A549 (cell line): Measurements from ENCODE around the gene NRG3. TPM values are rescaled to one million over a fixed set of nuclear protein-coding genes. Genes with fewer than 3 reads are reported as not detected.

Source experiments
- ATAC-seq, 2 experiments: fragments of 200-7000 bp in 1 of 2; fragments of >200 bp in 1 of 2; cut with Nextera tagmentation in 1 of 2; cut with Tn5 transposase in 1 of 2; 3 replicates each; pipeline versions ENCODE4 v1.8.0 to v1.9.1; 2018 to 2020; ENCODE audit warnings: mild to moderate bottlenecking in 1 of 2, moderate library complexity in 1 of 2
- CTCF ChIA-PET: fragments of 300-600 bp; sonication (Branson Sonifier 250); formaldehyde crosslinking; extraction: SDS; loops from one replicate; lab custom pipeline; 2021; ENCODE audit warnings: antibody characterized with exemption, inconsistent platforms; lab: Yijun Ruan, JAX
- POLR2A ChIA-PET: fragments of 350-600 bp; formaldehyde crosslinking; extraction: SDS; loops from one replicate; lab custom pipeline; 2021; ENCODE audit warnings: antibody characterized with exemption, inconsistent platforms; lab: Yijun Ruan, JAX
- DNase-seq, 2 experiments: peaks; one replicate each; pipeline versions ENCODE4 v3.0.0 to v3.0.0-alpha.2; 2011 to 2016; ENCODE audit warnings: low read depth in 1 of 2, low spot score in 1 of 2
- FAIRE-seq: peaks from 2 replicates; lab custom pipeline; 2011; peaks lifted over from hg19 to GRCh38; lab: Jason Lieb, UNC
- H3K27ac ChIP-seq, 2 experiments: fragments of >200 bp; sonication (Bioruptor Twin); formaldehyde crosslinking; 3 replicates each; pipeline ENCODE4 v1.5.1; 2016 to 2017
- H3K4me1 ChIP-seq: fragments of >200 bp; sonication (Bioruptor Twin); formaldehyde crosslinking; 3 replicates; pipeline ENCODE4 v1.6.1; 2016
- H3K4me2 ChIP-seq: fragments of >200 bp; sonication (Bioruptor Twin); formaldehyde crosslinking; 3 replicates; pipeline ENCODE4 v1.6.1; 2016
- H3K4me3 ChIP-seq: fragments of >200 bp; sonication (Bioruptor Twin); formaldehyde crosslinking; 3 replicates; pipeline ENCODE4 v1.5.1; 2016
- H3K9me3 ChIP-seq: fragments of >200 bp; sonication (Bioruptor Twin); formaldehyde crosslinking; 3 replicates; pipeline ENCODE4 v1.6.1; 2016
- CBX8 ChIP-seq: fragments of 200-600 bp; sonication (generic); IDR thresholded peaks from 2 replicates; pipeline ENCODE4 v1.6.1; 2016
- E2F6 ChIP-seq: IDR thresholded peaks from 2 replicates; pipeline ENCODE4 v1.6.1; 2012; ENCODE audit warnings: low read depth, borderline replicate concordance
- EHF ChIP-seq: fragments of 250-450 bp; sonication (Bioruptor Pico); IDR thresholded peaks from 2 replicates; pipeline ENCODE4 v1.5.0; 2020; ENCODE audit warnings: mild to moderate bottlenecking
- EHMT2 ChIP-seq: fragments of 200-600 bp; sonication (generic); IDR thresholded peaks from 2 replicates; pipeline ENCODE4 v1.6.1; 2016; ENCODE audit warnings: antibody characterized with exemption, low read depth, mild to moderate bottlenecking, moderate library complexity
- EP300 ChIP-seq, 2 experiments: fragments of >200 bp; sonication (Bioruptor Twin); formaldehyde crosslinking; IDR thresholded peaks; 2 replicates in 1 of 2; 3 replicates in 1 of 2; pipeline ENCODE4 v1.6.1; 2016 to 2017
- FOSB ChIP-seq: fragments of 250-450 bp; sonication (Bioruptor Pico); IDR thresholded peaks from 2 replicates; pipeline ENCODE4 v1.5.0; 2020; ENCODE audit warnings: mild to moderate bottlenecking, moderate library complexity
- FOXS1 ChIP-seq: fragments of 250-450 bp; sonication (Bioruptor Pico); IDR thresholded peaks from 2 replicates; pipeline ENCODE4 v1.5.0; 2020; ENCODE audit warnings: mild to moderate bottlenecking, moderate library complexity
- GATA3 ChIP-seq: IDR thresholded peaks from 2 replicates; pipeline ENCODE4 v1.6.1; 2012; ENCODE audit warnings: borderline replicate concordance
- HDAC2 ChIP-seq: fragments of 200-600 bp; sonication (generic); IDR thresholded peaks from 2 replicates; pipeline ENCODE4 v1.6.1; 2016
- HEYL ChIP-seq: fragments of 250-450 bp; sonication (Bioruptor Pico); IDR thresholded peaks from 2 replicates; pipeline ENCODE4 v1.8.0; 2021; ENCODE audit warnings: mild to moderate bottlenecking, moderate library complexity
- HOXB13 ChIP-seq: fragments of 250-450 bp; sonication (Bioruptor Pico); IDR thresholded peaks from 2 replicates; pipeline ENCODE4 v1.5.0; 2020; ENCODE audit warnings: low read depth, mild to moderate bottlenecking, moderate library complexity
- HOXB5 ChIP-seq: fragments of 250-450 bp; sonication (Bioruptor Pico); IDR thresholded peaks from 2 replicates; pipeline ENCODE4 v1.5.0; 2020; ENCODE audit warnings: mild to moderate bottlenecking, moderate library complexity
- JUN ChIP-seq, 2 experiments: fragments of >200 bp; sonication (Bioruptor Twin); formaldehyde crosslinking; IDR thresholded peaks; 2 replicates in 1 of 2; 3 replicates in 1 of 2; pipeline ENCODE4 v1.6.1; 2016 to 2017
- JUNB ChIP-seq: fragments of >200 bp; sonication (Bioruptor Twin); formaldehyde crosslinking; IDR thresholded peaks from 2 replicates; pipeline ENCODE4 v1.6.1; 2016
- KDM5A ChIP-seq: fragments of 200-600 bp; sonication (generic); IDR thresholded peaks from 2 replicates; pipeline ENCODE4 v1.6.1; 2016; ENCODE audit warnings: antibody characterized with exemption, mild to moderate bottlenecking
- MAZ ChIP-seq: fragments of 150-350 bp; IDR thresholded peaks from 2 replicates; pipeline ENCODE4 v1.6.1; 2014; ENCODE audit warnings: antibody characterized with exemption, low read depth, low read length, borderline replicate concordance
- NR3C1 ChIP-seq: fragments of >200 bp; sonication (Bioruptor Twin); formaldehyde crosslinking; IDR thresholded peaks from 3 replicates; pipeline ENCODE4 v1.6.1; 2017
- POLR2A ChIP-seq: IDR thresholded peaks from 2 replicates; pipeline ENCODE4 v1.6.1; 2012; ENCODE audit warnings: mild to moderate bottlenecking, low read length
- RARB ChIP-seq: fragments of 250-450 bp; sonication (Bioruptor Pico); IDR thresholded peaks from 2 replicates; pipeline ENCODE4 v1.8.0; 2021; ENCODE audit warnings: mild to moderate bottlenecking, moderate library complexity
- RCOR1 ChIP-seq: fragments of 150-350 bp; IDR thresholded peaks from 2 replicates; pipeline ENCODE4 v1.6.1; 2014; ENCODE audit warnings: antibody characterized with exemption, low read length, low read depth
- REST ChIP-seq: fragments of 200-600 bp; sonication (generic); IDR thresholded peaks from 2 replicates; pipeline ENCODE4 v1.6.1; 2016; ENCODE audit warnings: antibody characterized with exemption, mild to moderate bottlenecking, moderate library complexity
- SMC3 ChIP-seq: fragments of >200 bp; sonication (Bioruptor Twin); formaldehyde crosslinking; IDR thresholded peaks from 3 replicates; pipeline ENCODE4 v1.6.1; 2018; ENCODE audit warnings: inconsistent platforms
- TP53 ChIP-seq: fragments of 250-450 bp; sonication (Bioruptor Pico); IDR thresholded peaks from 2 replicates; pipeline ENCODE4 v1.5.0; 2021; ENCODE audit warnings: mild to moderate bottlenecking, moderate library complexity
- ZNF302 ChIP-seq: fragments of 250-450 bp; sonication (Bioruptor Pico); IDR thresholded peaks from 2 replicates; pipeline ENCODE4 v1.9.0; 2021; ENCODE audit warnings: inconsistent platforms, mild to moderate bottlenecking, moderate library complexity
- WGBS: methylation state at CpG from one replicate; pipeline ENCODE4 v1.1.6; 2017; ENCODE audit errors: missing lambda C conversion rate; 5-methylcytosine and 5-hydroxymethylcytosine counted together
- polyA plus RNA-seq, 4 experiments: library from polyadenylated mRNA; depleted of rRNA in 3 of 4; stranded (reverse); fragments of >200 nt; fragmentation: RNase III in 1 of 4; extraction: RNeasy Plus Mini Kit Qiagen cat#74134 plus additional on column Dnase treatment in 1 of 4; gene quantifications; 2 replicates in 3 of 4; 3 replicates in 1 of 4; pipeline ENCODE4 v1.2.3, GENCODE V29; 2011 to 2017
- TF ChIP-seq, protein P1 (sequence below): fragments of >200 bp; sonication (Bioruptor Twin); formaldehyde crosslinking; IDR thresholded peaks from 3 replicates; pipeline ENCODE4 v1.5.1; 2016
- TF ChIP-seq, protein P2 (sequence below): fragments of >200 bp; sonication (Bioruptor Twin); formaldehyde crosslinking; IDR thresholded peaks from 3 replicates; pipeline ENCODE4 v1.6.1; 2016

Gene NRG3
- polyA plus RNA-seq, 2 of the 4 experiments (the other 2 are of a cell fraction), result not detected

GRCh38 chr10:81957976-81958375, 83.0 kb downstream of the NRG3 start:
- DNase-seq (no peak), FAIRE-seq (no peak), ATAC-seq (no peak)
- TF ChIP-seq KDM5A, result no peak
- no peak for TF ChIP-seq HOXB5
- TF ChIP-seq HOXB13, result no peak
- TF ChIP-seq, protein P1, sequence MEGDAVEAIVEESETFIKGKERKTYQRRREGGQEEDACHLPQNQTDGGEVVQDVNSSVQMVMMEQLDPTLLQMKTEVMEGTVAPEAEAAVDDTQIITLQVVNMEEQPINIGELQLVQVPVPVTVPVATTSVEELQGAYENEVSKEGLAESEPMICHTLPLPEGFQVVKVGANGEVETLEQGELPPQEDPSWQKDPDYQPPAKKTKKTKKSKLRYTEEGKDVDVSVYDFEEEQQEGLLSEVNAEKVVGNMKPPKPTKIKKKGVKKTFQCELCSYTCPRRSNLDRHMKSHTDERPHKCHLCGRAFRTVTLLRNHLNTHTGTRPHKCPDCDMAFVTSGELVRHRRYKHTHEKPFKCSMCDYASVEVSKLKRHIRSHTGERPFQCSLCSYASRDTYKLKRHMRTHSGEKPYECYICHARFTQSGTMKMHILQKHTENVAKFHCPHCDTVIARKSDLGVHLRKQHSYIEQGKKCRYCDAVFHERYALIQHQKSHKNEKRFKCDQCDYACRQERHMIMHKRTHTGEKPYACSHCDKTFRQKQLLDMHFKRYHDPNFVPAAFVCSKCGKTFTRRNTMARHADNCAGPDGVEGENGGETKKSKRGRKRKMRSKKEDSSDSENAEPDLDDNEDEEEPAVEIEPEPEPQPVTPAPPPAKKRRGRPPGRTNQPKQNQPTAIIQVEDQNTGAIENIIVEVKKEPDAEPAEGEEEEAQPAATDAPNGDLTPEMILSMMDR, result no peak
- TF ChIP-seq SMC3, result no peak
- TF ChIP-seq RCOR1, result no peak
- TF ChIP-seq, protein P2, sequence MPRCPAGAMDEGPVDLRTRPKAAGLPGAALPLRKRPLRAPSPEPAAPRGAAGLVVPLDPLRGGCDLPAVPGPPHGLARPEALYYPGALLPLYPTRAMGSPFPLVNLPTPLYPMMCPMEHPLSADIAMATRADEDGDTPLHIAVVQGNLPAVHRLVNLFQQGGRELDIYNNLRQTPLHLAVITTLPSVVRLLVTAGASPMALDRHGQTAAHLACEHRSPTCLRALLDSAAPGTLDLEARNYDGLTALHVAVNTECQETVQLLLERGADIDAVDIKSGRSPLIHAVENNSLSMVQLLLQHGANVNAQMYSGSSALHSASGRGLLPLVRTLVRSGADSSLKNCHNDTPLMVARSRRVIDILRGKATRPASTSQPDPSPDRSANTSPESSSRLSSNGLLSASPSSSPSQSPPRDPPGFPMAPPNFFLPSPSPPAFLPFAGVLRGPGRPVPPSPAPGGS, result no peak
- no peak for TF ChIP-seq JUN (IDR thresholded peaks at IDR 0.05)
- TF ChIP-seq RARB, result no peak
- TF ChIP-seq GATA3, result no peak
- TF ChIP-seq EHMT2, result no peak
- TF ChIP-seq NR3C1, result no peak
- no peak for TF ChIP-seq POLR2A
- TF ChIP-seq FOXS1, result no peak
- no peak for TF ChIP-seq CBX8
- no peak for TF ChIP-seq HDAC2
- TF ChIP-seq E2F6, result no peak
- ChIA-PET POLR2A (no interaction called here), CTCF (no interaction called here)
- 0% methylated on average over 2 of the region's 2 CpGs for WGBS
- Histone ChIP-seq H3K9me3 (no peaks in the 10 kb centered on the region), H3K4me1 (no peaks in the 10 kb centered on the region), H3K27ac (no peak overlapping the region), H3K4me3 (no peak overlapping the region), H3K4me2 (no peak overlapping the region)

DNA sequence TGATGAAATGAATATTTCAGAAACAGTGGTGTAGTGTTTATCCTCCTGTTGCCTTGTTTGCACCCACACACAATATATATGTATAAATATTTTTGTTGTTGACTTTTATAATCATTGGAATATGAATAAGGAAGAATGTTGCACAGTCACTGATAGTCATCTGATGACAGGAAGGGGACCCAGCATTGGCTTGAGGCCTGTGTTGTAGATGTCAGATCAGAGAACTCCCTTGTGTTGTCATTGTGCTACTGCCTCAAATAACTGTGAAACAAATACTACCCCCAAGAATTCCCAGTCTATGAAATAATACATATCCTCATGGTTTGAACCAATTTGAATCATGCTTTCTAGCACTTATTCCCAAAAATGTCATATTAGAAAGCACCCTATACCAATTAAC, 84.0 kb downstream of the NRG3 start:
- TF ChIP-seq MAZ (no peak), HDAC2 (no peak), FOSB (CRISPR knock-in tag) (no peak), HEYL (no peak), RCOR1 (no peak)
- no peak for FAIRE-seq
- ATAC-seq, result no peak

DNA sequence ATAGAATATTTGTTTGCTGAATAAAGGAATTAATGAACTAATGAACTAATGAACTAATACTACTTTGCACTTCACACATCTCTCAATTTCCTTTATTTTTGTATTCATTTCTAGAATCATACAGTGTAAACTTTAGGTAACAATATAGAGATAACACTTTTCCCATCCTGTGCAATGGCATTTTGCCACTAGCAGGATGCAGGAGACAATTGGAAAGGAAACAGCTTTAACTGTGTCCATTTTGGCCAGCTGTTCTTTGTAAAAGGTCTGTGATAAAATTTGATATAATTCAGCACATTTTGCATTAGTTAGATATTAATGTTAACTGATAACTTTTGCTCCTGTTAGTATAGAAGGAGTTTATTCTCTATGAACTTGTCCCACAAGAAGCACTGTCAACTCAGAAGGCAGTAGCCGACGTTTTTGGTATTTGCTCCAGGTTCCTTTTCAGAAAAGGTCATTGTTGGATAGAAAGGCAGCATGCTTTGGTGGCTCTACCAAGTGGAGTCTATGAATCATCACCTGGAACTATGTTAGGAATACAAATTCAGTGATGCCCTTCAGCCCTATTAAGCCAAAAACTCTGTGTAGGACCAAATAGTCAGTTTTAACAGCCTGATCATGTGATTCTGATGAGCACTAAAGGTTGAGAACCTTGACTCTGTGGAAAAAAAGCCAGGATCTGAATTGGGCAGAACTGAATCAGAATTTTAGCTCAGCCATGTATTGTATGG, 86.6 kb downstream of the NRG3 start:
- Histone ChIP-seq H3K4me1 (no peaks in the 10 kb centered on the region), H3K4me2 (no peak overlapping the region), H3K4me3 (no peak overlapping the region), H3K9me3 (no peaks in the 10 kb centered on the region), H3K27ac (no peak overlapping the region)
- DNase-seq (no peak), FAIRE-seq (no peak), ATAC-seq (no peak)
- ChIA-PET POLR2A (no interaction called here), CTCF (no interaction called here)
- WGBS, result 4% methylated on average over 2 of the region's 2 CpGs
- TF ChIP-seq EHF (no peak), TP53 (CRISPR knock-in tag) (no peak), ZNF302 (CRISPR knock-in tag) (no peak), EP300 (IDR thresholded peaks at IDR 0.05) (no peak), REST (no peak), JUNB (no peak), HEYL (no peak), E2F6 (no peak)
- TF ChIP-seq, protein P1, result no peak

More for the DNA sequence above, 84.0 kb downstream of the NRG3 start:
- DNase-seq, result no peak
- ChIA-PET CTCF (no interaction called here), POLR2A (no interaction called here)
- H3K27ac ChIP-seq, result no peak overlapping the region
- H3K4me1 ChIP-seq, result no peaks in the 10 kb centered on the region
- no peak overlapping the region for H3K4me2 ChIP-seq
- no peak overlapping the region for H3K4me3 ChIP-seq
- no peaks in the 10 kb centered on the region for H3K9me3 ChIP-seq
